Mesothelial cell of epicardium (in vitro differentiated cells): ENCODE data around the gene FOXQ1. TPM values are rescaled to one million over a fixed set of nuclear protein-coding genes. Genes with fewer than 3 reads are reported as not detected.

Experiments used
- DNase-seq, 2 experiments: peaks; one replicate each; pipeline ENCODE4 v3.0.0; 2021; ENCODE audit warnings: low spot score in 2 of 2; ENCODE audit not compliant: unreplicated experiment in 2 of 2
- H3K27ac Mint-ChIP-seq: 2 replicates; pipeline ENCODE4 v1.8.0; 2021; ENCODE audit warnings: mixed read lengths
- H3K27me3 Mint-ChIP-seq: 2 replicates; pipeline ENCODE4 v1.8.0; 2021; ENCODE audit warnings: low read depth, mixed read lengths
- H3K36me3 Mint-ChIP-seq: 2 replicates; pipeline ENCODE4 v1.8.0; 2021; ENCODE audit warnings: mixed read lengths
- H3K4me1 Mint-ChIP-seq: 2 replicates; pipeline ENCODE4 v1.8.0; 2021; ENCODE audit warnings: mixed read lengths
- H3K4me3 Mint-ChIP-seq: 2 replicates; pipeline ENCODE4 v1.8.0; 2021; ENCODE audit warnings: mild to moderate bottlenecking, moderate library complexity, mixed read lengths
- H3K9me3 Mint-ChIP-seq: 2 replicates; pipeline ENCODE4 v1.8.0; 2021; ENCODE audit warnings: mixed read lengths
- total RNA-seq: library from RNA; stranded (reverse); gene quantifications from 3 replicates; pipeline ENCODE4 v1.2.1, GENCODE V29; 2021
- TF ChIP-seq, protein P1 (sequence below): fragments of 200-600 bp; sonication (generic); IDR thresholded peaks from one replicate; pipeline ENCODE4 v1.5.0; 2021; ENCODE audit warnings: antibody characterized with exemption; ENCODE audit not compliant: unreplicated experiment

FOXQ1 gene
- total RNA-seq, 1 donor from 2014 or later: 0.20 TPM

GRCh38 chr6:1278061-1278720 is 33.7 kb upstream of the FOXQ1 start:
- H3K4me1 Mint-ChIP-seq: peaks cover 5% of the 10 kb centered on the region
- TF ChIP-seq, protein P1, sequence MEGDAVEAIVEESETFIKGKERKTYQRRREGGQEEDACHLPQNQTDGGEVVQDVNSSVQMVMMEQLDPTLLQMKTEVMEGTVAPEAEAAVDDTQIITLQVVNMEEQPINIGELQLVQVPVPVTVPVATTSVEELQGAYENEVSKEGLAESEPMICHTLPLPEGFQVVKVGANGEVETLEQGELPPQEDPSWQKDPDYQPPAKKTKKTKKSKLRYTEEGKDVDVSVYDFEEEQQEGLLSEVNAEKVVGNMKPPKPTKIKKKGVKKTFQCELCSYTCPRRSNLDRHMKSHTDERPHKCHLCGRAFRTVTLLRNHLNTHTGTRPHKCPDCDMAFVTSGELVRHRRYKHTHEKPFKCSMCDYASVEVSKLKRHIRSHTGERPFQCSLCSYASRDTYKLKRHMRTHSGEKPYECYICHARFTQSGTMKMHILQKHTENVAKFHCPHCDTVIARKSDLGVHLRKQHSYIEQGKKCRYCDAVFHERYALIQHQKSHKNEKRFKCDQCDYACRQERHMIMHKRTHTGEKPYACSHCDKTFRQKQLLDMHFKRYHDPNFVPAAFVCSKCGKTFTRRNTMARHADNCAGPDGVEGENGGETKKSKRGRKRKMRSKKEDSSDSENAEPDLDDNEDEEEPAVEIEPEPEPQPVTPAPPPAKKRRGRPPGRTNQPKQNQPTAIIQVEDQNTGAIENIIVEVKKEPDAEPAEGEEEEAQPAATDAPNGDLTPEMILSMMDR: no peak
- no peak for DNase-seq
- peaks cover 45% of the 10 kb centered on the region for H3K27me3 Mint-ChIP-seq
- no peaks in the 10 kb centered on the region for H3K36me3 Mint-ChIP-seq
- H3K27ac Mint-ChIP-seq: no peak overlapping the region
- peaks cover 20% of the 10 kb centered on the region for H3K9me3 Mint-ChIP-seq
- H3K4me3 Mint-ChIP-seq: no peak overlapping the region

- no peaks in the 10 kb centered on the region for H3K36me3 Mint-ChIP-seq
- DNase-seq: no peak
- H3K27ac Mint-ChIP-seq: no peak overlapping the region
- TF ChIP-seq, protein P1: no peak
- no peak overlapping the region for H3K4me3 Mint-ChIP-seq
- peaks cover 5% of the 10 kb centered on the region for H3K4me1 Mint-ChIP-seq
- peaks cover 51% of the 10 kb centered on the region for H3K27me3 Mint-ChIP-seq
- peaks cover 12% of the 10 kb centered on the region for H3K9me3 Mint-ChIP-seq
Observed at GRCh38 chr6:1279065-1279464, 32.8 kb upstream of the FOXQ1 start.

GRCh38 chr6:1280666-1281300 is 31.1 kb upstream of the FOXQ1 start:
- Mint-ChIP-seq H3K9me3 (no peaks in the 10 kb centered on the region), H3K36me3 (no peaks in the 10 kb centered on the region), H3K4me1 (peaks cover 5% of the 10 kb centered on the region), H3K27ac (no peak overlapping the region), H3K4me3 (no peak overlapping the region), H3K27me3 (peaks cover 48% of the 10 kb centered on the region)
- TF ChIP-seq, protein P1: no peak
- no peak for DNase-seq

DNA sequence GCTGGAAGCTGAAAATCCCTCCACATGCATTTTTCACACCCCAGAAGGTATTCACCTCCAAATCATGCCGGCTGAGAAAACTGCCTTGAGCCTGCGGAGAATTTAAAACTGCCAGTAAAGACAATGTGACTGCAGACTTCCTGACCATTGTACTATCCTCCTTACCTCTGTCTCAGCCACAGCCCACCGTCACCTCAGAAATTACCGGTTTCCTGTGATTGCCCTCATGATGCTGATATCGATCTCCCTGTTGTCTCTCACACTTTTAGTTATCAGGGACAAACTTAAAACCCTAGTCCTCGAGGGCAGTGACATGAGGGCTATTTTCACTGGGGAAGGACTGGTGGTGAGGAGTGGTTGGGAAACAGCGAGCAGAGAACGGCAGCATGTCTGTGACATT is 30.2 kb upstream of the FOXQ1 start:
- Mint-ChIP-seq H3K4me3 (no peak overlapping the region), H3K4me1 (peaks cover 5% of the 10 kb centered on the region)
- TF ChIP-seq, protein P1: no peak

DNA sequence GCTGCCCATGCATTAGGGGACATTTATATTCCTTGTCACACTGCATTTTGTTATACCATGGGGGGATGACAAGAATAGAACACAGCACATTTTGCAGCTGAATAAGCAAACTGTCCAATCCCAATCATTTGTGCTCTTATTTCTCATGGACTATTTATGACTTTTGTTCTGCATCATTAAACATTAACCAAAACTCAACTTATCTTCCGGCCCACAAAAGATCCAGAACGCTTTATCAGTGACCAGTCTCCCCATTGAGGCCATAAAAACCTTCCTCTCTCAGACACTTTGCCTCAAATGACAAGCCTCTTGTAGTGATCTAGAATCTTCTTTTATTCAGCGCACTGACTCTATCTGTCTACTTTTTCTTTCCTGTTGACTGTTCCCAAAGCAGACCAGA is 28.4 kb upstream of the FOXQ1 start:
- peaks cover 5% of the 10 kb centered on the region for H3K4me1 Mint-ChIP-seq
- no peak overlapping the region for H3K4me3 Mint-ChIP-seq
- DNase-seq: no peak
- TF ChIP-seq, protein P1: no peak
- H3K27me3 Mint-ChIP-seq: peaks cover 54% of the 10 kb centered on the region
- no peaks in the 10 kb centered on the region for H3K9me3 Mint-ChIP-seq
- H3K27ac Mint-ChIP-seq: no peak overlapping the region
- no peaks in the 10 kb centered on the region for H3K36me3 Mint-ChIP-seq

More for the DNA sequence above, 30.2 kb upstream of the FOXQ1 start:
- H3K36me3 Mint-ChIP-seq: no peaks in the 10 kb centered on the region
- no peaks in the 10 kb centered on the region for H3K9me3 Mint-ChIP-seq
- peaks cover 49% of the 10 kb centered on the region for H3K27me3 Mint-ChIP-seq
- no peak overlapping the region for H3K27ac Mint-ChIP-seq
- no peak for DNase-seq
